WI38 (cell line): ENCODE results near the gene NPSR1.
"Not testable (repeated sequence)": the region's sequence is repeated elsewhere in the genome, so short reads cannot be mapped to it uniquely, and the experiment has no call there.

Experiments
- H3K4me3 ChIP-seq: 2 replicates; pipeline ENCODE4 v1.5.1; 2011; ENCODE audit warnings: low read depth, mild to moderate bottlenecking, control low read depth, low read length
- TF ChIP-seq, protein P1 (sequence below): IDR thresholded peaks from 2 replicates; pipeline ENCODE4 v1.5.1; 2012; ENCODE audit warnings: low read depth, mild to moderate bottlenecking, control low read depth, low read length

The NPSR1 gene

DNA sequence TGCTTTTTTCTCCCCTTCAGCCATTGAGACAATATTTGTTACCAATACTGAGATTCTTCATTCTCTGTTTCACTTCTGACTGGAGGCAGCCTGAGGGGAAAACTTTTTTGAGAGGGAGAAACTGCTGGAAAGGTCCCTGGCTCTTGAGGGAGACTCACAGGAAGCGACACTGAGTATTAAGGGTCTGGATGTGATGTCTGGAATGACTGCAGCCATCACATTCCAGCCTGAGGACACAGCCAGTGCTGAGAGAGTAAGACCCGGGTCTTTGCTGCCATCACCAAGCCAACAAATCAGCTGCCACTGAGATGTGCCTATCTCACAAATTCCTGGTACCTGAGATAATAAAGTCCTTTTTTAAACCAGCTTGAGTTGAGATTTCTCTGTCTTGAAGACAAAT lies 221.9 kb downstream of the NPSR1 start:
- TF ChIP-seq, protein P1, sequence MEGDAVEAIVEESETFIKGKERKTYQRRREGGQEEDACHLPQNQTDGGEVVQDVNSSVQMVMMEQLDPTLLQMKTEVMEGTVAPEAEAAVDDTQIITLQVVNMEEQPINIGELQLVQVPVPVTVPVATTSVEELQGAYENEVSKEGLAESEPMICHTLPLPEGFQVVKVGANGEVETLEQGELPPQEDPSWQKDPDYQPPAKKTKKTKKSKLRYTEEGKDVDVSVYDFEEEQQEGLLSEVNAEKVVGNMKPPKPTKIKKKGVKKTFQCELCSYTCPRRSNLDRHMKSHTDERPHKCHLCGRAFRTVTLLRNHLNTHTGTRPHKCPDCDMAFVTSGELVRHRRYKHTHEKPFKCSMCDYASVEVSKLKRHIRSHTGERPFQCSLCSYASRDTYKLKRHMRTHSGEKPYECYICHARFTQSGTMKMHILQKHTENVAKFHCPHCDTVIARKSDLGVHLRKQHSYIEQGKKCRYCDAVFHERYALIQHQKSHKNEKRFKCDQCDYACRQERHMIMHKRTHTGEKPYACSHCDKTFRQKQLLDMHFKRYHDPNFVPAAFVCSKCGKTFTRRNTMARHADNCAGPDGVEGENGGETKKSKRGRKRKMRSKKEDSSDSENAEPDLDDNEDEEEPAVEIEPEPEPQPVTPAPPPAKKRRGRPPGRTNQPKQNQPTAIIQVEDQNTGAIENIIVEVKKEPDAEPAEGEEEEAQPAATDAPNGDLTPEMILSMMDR, result no peak
- no peak overlapping the region for H3K4me3 ChIP-seq

DNA sequence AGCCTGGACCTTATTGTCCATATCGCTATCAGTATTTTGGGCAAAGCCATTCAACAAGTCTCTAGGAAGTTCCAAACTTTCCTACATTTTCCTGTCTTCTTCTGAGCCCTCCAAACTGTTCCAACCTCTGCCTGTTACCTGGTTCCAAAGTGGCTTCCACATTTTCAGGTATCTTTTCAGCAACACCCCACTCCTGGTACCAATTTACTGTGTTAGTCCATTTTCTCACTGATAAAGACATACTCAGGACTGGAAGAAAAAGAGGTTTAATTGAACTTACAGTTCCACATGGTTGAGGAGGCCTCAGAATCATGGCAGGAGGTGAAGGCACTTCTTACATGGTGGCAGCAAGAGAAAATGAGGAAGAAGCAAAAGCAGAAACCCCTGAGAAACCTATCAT lies 225.8 kb downstream of the NPSR1 start:
- not testable (repeated sequence) for H3K4me3 ChIP-seq

DNA sequence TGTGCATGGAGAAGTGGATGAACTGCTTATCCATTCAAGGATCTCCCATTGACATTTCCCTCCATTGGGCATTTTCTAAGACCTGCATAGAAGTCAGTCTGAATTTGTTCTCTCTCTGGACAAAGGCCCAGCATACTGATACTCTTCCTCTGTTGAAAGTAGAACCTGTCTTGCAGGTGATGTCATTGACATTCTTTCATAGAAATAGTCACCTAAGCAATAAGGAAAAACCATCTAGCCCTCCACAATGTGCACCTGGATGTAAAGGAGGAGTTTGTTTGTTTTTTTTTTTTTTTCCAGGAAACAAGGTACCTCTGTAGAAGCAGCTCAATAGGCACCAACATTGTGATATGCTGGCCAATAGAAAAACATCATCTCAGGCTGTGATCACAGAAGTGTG lies 228.8 kb downstream of the NPSR1 start:
- TF ChIP-seq, protein P1, result no peak
- H3K4me3 ChIP-seq, result no peak overlapping the region

DNA sequence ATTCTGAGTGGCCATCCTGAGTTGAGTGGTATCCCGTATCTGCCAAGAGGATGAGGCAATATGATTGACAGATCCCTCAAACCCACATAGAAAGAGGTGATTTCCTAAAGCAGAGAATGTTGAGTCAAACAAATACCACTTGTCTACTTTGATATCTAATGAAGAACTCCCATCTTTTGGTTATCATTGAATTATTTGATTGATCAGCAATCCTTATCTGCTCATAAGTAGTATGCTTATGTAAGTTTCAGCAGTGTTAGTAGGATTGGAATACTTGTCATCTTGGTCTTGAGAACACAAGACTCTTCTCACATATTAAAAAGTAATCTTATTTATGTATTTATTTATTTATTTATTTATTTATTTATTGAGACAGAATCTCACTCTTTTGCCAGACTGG lies 231.9 kb downstream of the NPSR1 start:
- no peak overlapping the region for H3K4me3 ChIP-seq
- TF ChIP-seq, protein P1, result no peak

DNA sequence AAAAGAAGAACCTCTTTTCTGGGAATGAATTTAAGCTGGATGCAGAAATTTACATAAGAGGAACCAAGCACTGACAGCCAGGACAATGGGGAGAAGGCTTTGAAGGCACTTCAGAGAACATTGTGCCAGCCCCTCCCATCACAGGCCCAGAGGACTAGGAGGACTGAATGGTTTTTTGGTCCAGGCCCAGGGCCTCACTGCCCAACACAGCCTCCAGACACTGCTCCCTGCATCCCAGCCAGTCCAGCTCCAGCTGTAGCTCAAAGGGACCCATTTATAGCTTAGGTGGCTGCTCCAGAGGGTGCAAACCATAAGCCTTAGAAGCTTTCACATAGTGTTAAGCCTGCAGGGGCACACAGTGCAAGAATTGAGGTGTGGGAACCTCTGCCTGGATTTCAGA lies 237.2 kb downstream of the NPSR1 start:
- TF ChIP-seq, protein P1, result no peak
- H3K4me3 ChIP-seq, result no peak overlapping the region
